Stimulated activated CD8-positive, alpha-beta memory T cell treated with anti-CD3 and anti-CD28 coated beads, Interleukin-12 subunit alpha, Interleukin-12 subunit beta, amount 100 ng/mL, for 1 hour (primary cell): ENCODE results near the gene MARK3.

Experiments used
- DNase-seq: peaks from one replicate; pipeline ENCODE4 v3.0.0-alpha.2; 2020; ENCODE audit warnings: low read depth

MARK3 gene

GRCh38 chr14:103538291-103539055 is 153.3 kb downstream of the MARK3 start:
- DNase-seq: no peak

DNA sequence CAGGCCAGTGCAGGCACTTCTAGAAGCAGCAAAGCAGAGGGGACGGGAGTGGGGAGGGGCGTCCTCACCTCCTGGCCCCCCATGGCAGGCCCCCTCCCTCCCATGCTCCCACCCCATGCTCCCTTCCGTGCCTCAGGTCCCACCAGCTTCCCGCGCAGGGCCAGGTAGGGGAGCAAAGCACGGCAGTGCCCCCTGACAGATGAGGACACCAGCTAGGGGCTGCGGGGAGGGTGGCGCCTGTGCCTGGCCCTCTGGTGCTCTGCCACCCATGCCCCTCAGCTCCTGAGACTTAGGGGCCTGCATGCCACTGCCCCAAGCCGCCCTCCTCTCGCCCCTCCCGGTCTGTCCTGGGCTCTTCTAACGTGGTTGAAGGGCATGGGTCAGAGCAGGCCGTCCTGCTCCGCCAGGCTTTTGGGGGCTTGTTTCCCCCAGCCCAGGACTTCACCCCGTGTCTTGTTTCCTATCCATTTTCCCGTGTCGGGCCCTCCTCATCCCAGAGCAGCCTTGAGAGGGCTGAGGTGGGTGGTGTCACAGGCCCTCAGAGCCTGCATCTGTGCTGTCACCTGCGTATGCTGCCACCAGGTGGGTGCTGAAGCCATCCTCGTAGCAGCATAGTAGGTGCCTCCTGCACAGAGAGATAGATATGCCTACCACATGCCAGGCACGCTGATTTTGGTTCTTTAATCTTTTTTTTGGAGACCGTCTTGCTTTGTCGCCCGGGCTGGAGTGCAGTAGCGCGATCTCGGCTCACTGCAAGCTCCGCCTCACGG is 154.0 kb downstream of the MARK3 start:
- DNase-seq: no peak

GRCh38 chr14:103540821-103541708 is 155.8 kb downstream of the MARK3 start:
- no peak for DNase-seq

GRCh38 chr14:103541709-103542604 is 156.7 kb downstream of the MARK3 start:
- no peak for DNase-seq

GRCh38 chr14:103542605-103543088 is 157.4 kb downstream of the MARK3 start:
- DNase-seq: no peak

- no peak for DNase-seq
Observed at GRCh38 chr14:103543140-103543539, 157.9 kb downstream of the MARK3 start.

DNA sequence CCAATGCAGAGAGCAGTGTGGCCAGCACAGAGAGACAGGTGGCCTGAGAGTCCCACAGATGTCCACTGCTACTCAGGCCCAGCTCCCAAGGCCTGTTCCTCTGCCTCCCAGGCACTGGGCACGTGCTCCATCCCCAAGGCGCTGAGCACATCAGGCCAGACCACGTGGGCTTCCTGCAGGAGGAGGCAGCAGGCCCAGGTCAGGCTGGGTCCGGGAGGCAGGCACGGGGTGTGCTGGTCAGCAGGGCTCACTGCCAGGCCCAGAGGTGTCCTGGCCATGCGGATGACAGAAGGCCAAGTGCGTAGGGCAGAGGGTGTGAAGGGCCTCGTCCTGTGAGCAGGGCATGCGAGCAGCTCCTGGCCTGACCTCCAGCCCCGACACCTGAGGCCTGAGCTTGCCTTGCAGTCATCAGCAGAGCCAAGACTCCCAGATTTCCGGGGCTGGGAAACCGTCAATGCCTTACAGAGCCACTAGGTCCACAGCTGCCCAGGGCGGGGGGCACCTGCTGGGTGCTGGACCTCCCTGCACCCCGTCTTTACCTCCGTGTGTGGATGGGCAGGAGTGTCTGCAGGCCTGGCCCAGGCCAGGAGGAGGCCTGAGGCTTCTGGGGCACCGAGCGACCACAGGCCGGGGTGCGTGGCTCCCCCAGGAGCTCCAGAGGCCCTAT is 158.6 kb downstream of the MARK3 start:
- no peak for DNase-seq

DNA sequence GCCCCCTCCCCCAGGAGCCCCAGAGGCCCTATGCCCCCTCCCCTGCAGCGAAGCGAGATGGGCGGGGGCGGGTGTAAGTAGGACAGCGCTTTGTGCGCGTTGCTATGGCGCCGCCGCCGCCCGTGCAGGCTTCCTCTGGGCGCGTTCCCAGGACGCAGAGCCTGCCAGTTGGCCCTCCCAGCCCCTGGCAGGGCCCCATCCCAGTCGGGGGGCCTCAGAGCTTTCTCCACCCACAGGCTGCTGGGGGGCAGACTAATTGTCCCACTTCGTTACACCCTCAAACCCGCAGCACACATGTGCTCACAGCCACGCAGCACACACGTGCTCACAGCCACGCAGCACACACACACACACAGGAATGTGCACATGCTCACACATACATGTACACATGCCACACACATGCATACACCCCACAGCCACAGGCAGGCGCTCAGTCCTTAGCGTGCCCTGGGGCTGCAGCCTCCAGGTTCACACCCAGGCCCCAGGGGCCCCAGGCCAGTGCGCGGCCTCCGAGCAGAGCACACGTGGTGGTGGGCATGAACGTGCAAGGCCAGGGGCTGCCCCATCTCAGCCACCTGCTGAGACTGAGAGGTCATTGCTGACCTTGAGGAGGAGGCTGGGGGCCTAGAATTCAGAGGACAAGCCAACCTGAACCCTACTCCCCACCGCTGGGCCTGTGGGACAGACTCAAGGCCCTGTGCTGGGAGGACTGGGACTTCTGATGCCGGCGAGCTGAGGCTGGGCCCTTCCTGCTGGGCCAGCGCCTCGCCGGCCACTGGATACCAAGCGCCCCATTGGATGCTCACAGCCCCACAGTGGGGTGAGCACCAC is 159.4 kb downstream of the MARK3 start:
- DNase-seq: no peak

- no peak for DNase-seq
Observed at GRCh38 chr14:103545219-103545914, 160.2 kb downstream of the MARK3 start.

DNA sequence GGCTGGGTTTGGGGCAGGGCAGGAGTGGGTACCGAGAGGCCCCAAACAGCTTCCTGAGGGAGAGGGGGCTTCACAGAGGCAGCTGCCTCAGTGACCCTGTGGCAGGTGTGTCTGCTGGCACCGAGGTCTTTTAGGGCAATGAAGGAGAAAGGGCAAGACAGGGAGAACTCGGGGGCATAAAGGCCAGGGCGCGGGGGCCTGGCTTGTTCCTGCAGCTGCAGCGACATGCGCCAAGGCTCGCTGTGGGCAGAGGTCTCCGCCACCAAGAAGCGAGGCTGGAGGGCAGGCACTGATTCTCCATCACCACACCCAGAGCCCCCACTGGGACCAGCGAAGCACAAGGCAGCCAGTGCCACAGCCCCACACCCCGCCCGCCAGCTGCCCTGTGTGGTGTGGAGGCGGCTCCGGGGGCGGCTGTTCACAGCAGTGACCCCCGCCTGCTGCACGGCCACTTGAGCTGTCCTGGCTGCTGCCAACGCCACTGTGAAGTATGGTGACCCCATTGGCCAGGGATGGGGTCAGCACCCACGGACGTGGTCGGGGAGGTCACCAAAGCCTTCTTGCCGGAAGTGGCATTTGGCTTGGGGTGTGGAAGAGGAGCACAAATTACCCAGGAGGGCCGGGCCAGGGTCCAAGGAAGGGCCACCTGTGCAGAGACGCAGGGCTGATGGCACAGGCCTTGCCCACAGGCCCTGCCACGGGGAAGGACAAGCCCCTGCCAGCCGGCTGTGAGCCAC is 160.9 kb downstream of the MARK3 start:
- no peak for DNase-seq

GRCh38 chr14:103546652-103547454 is 161.6 kb downstream of the MARK3 start:
- peak; percentile 66 for DNase-seq

- DNase-seq: no peak
Observed at GRCh38 chr14:103547455-103547940, 162.3 kb downstream of the MARK3 start.

GRCh38 chr14:103547941-103548462 is 162.8 kb downstream of the MARK3 start:
- no peak for DNase-seq

DNA sequence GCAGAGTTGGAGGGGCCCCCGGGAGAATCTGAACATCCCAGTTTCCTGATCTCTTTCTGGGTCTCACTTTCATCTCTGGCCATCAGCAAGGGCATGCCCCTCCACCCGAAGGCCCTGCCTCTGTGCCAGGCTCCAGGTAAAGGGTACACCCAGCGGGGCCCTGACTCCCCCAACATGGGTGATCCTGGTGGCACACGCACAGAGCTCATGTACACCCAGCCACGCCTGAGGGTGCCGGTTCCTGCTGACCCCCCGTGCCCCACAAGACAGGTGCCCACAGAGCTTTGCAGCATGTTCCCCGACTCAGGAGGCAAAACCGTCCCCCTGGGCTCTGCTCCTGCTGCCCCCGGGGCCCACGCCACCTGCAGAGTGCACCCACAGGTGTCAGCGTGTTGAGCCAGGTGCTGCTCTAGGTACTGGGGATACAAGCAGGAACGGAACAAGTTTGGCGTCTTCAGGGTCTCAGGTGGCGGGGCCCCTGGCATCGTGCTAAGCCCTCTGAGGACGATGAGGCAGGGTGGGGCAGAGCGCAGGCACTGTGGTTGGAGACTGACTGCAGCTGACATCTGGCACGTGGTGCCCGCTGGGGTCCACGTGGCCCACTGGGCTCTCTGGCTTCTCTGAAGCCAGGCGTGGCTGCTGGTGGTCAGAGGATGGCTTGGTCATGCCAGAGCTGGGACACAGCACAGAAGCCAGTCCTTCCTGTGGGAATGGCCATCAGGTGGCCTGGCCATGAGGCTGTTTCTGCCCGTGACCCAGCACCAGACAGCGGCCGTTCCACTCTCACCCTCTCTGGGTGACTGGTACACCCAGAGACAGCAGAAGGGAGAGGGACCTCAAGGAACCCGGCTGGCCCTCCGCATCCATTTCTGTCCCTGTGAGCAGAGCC is 163.5 kb downstream of the MARK3 start:
- no peak for DNase-seq

DNA sequence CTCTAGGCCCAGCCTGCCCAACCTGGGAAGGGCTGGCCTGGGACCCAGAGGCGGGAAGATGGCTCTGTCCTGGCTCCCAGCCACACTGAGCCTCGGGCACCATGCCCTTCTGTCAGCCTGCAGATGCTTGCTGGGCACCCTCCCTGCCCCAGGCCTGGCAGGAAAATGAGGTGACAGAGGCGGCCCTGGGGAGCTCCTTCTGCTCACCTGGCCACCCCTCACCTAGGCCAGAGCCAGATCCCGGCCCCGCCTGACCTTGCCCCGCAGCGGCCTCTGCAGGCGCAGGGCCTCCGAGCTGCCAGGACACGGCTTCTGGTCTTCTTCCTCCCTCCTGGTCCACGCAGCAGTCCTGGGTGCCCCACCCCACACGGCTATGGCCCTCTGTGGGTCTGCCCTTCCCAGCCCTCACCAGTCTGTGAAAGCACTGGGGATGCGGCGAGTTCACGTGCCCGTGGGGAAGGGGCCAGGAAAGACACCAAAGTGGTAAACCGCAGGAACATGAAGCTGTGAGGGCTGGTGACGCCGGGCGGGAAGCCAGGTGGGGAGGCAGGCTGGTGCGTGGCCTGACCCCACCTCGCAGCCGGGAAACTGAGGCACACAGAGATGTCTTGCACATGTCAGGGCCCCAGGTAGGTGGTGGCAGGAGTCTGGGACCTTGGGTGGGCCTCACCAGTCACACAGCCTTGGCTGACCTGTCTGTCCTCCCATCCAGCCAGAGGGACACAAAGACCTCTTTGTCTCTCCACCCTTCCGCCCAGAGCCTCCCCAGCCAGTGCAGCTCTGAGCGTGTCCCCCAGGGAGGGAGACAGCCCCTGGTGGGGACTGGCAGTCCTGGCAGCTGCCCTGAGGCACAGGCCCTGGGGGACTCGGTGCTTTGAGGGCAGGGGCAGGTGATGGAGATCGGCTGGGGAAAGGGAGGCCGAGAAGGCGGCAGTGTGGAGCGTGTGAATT is 164.4 kb downstream of the MARK3 start:
- DNase-seq: no peak
